ENCODE measurements around the gene CLEC11A. TPM values are rescaled to one million over a fixed set of nuclear protein-coding genes. Genes with fewer than 3 reads are reported as not detected.
"Not testable (repeated sequence)": the region's sequence is repeated elsewhere in the genome, so short reads cannot be mapped to it uniquely, and the experiment has no call there.

CLEC11A gene
- polyA plus RNA-seq, 3 donors = 28.1 to 40.3 (median 30.4) TPM

GRCh38 chr19:50749490-50749889, 26.3 kb downstream of the CLEC11A start:
- DNase-seq = no peak

- DNase-seq = no peak
These were observed 26.8 kb downstream of the CLEC11A start for GRCh38 chr19:50750010-50750409.

- no peak for DNase-seq
These were observed 30.7 kb downstream of the CLEC11A start for GRCh38 chr19:50753879-50754278.

- not testable (repeated sequence) for DNase-seq
These were observed 33.1 kb downstream of the CLEC11A start for GRCh38 chr19:50756244-50756643.

- DNase-seq = not testable (repeated sequence)
These were observed 34.5 kb downstream of the CLEC11A start for GRCh38 chr19:50757624-50758023.

GRCh38 chr19:50759076-50759475, 35.9 kb downstream of the CLEC11A start:
- not testable (repeated sequence) for DNase-seq

- DNase-seq = no peak
These were observed 36.7 kb downstream of the CLEC11A start for GRCh38 chr19:50759886-50760285.

GRCh38 chr19:50761501-50761900, 38.3 kb downstream of the CLEC11A start:
- not testable (repeated sequence) for DNase-seq

GRCh38 chr19:50763521-50763920, 40.4 kb downstream of the CLEC11A start:
- not testable (repeated sequence) for DNase-seq

GRCh38 chr19:50764409-50764808, 41.2 kb downstream of the CLEC11A start:
- no peak for DNase-seq

GRCh38 chr19:50766746-50767145, 43.6 kb downstream of the CLEC11A start:
- DNase-seq = not testable (repeated sequence)

- DNase-seq = not testable (repeated sequence)
These were observed 44.1 kb downstream of the CLEC11A start for GRCh38 chr19:50767263-50767662.

- DNase-seq = no peak
These were observed 45.1 kb downstream of the CLEC11A start for GRCh38 chr19:50768277-50768676.

- DNase-seq = not testable (repeated sequence)
These were observed 47.0 kb downstream of the CLEC11A start, which contains the start of gene GPR32 for GRCh38 chr19:50770164-50770563. GPR32 (plus strand) TSS chr19:50770464; CDS start chr19:50770601, 137 bp downstream.

GRCh38 chr19:50770888-50771287, 47.7 kb downstream of the CLEC11A start:
- no peak for DNase-seq

- DNase-seq = no peak
These were observed 49.3 kb downstream of the CLEC11A start for GRCh38 chr19:50772476-50772875.

- DNase-seq = not testable (repeated sequence)
These were observed 49.7 kb downstream of the CLEC11A start for GRCh38 chr19:50772912-50773311.

GRCh38 chr19:50773454-50773853, 50.3 kb downstream of the CLEC11A start:
- not testable (repeated sequence) for DNase-seq

Other genes with a start within 250 kb of the CLEC11A start
- gene EMC10, start 246.9 kb upstream of the CLEC11A start, polyA plus RNA-seq (ENCODE audit: insufficient read length in 3 of 3) = 100 to 1,000 TPM; 128 to 186 (median 173) TPM
- 10 to 100 TPM in 2 of 3 donors, 1 to 10 TPM in 1; 7.9 to 10.7 (median 10.0) TPM for gene GARIN5A, start 246.5 kb upstream of the CLEC11A start, polyA plus RNA-seq (ENCODE audit: insufficient read length in 3 of 3)
- gene JOSD2, start 212.2 kb upstream of the CLEC11A start, polyA plus RNA-seq (ENCODE audit: insufficient read length in 3 of 3) = 10 to 100 TPM; 12.9 to 15.1 (median 14.1) TPM
- 10 to 100 TPM; 11.5 to 15.1 (median 14.4) TPM for gene ASPDH, start 209.5 kb upstream of the CLEC11A start, polyA plus RNA-seq (ENCODE audit: insufficient read length in 3 of 3)
- 10 to 100 TPM; 19.6 to 27.6 (median 22.7) TPM for gene LRRC4B, start 154.9 kb upstream of the CLEC11A start, polyA plus RNA-seq (ENCODE audit: insufficient read length in 3 of 3)
- gene SYT3, start 83.5 kb upstream of the CLEC11A start, polyA plus RNA-seq (ENCODE audit: insufficient read length in 3 of 3) = 1 to 10 TPM in 1 of 3 donors, under 1 TPM in 2; 0.87 to 1.2 (median 0.90) TPM
- 1 to 10 TPM; 3.1 to 6.7 (median 4.4) TPM for gene C19orf81, start 73.9 kb upstream of the CLEC11A start, polyA plus RNA-seq (ENCODE audit: insufficient read length in 3 of 3)
- gene SHANK1, start 3.6 kb upstream of the CLEC11A start, polyA plus RNA-seq (ENCODE audit: insufficient read length in 3 of 3) = 1 to 10 TPM; 4.9 to 7.6 (median 6.5) TPM
- not detected for gene GPR32, start 47.1 kb downstream of the CLEC11A start, polyA plus RNA-seq (ENCODE audit: insufficient read length in 3 of 3)
- gene ACP4, start 67.1 kb downstream of the CLEC11A start, polyA plus RNA-seq (ENCODE audit: insufficient read length in 3 of 3) = under 1 TPM in 1 of 3 donors, not detected in 2; 0.09 TPM
- 1 to 10 TPM; 1.2 to 1.7 (median 1.3) TPM for gene KLK1, start 100.4 kb downstream of the CLEC11A start, polyA plus RNA-seq (ENCODE audit: insufficient read length in 3 of 3)
- not detected for gene KLK15, start 110.2 kb downstream of the CLEC11A start, polyA plus RNA-seq (ENCODE audit: insufficient read length in 3 of 3)
- gene KLK3, start 131.6 kb downstream of the CLEC11A start, polyA plus RNA-seq (ENCODE audit: insufficient read length in 3 of 3) = under 1 TPM; 0.47 to 0.58 (median 0.51) TPM
- gene KLK2, start 150.1 kb downstream of the CLEC11A start, polyA plus RNA-seq (ENCODE audit: insufficient read length in 3 of 3) = under 1 TPM in 2 of 3 donors, not detected in 1; 0.21 to 0.34 TPM
- gene KLK4, start 188.0 kb downstream of the CLEC11A start, polyA plus RNA-seq (ENCODE audit: insufficient read length in 3 of 3) = under 1 TPM in 1 of 3 donors, not detected in 2; 0.06 TPM
- 1 to 10 TPM; 1.6 to 1.9 (median 1.9) TPM for gene KLK5, start 229.7 kb downstream of the CLEC11A start, polyA plus RNA-seq (ENCODE audit: insufficient read length in 3 of 3)
- 10 to 100 TPM; 37.7 to 40.8 (median 37.7) TPM for gene KLK6, start 246.2 kb downstream of the CLEC11A start, polyA plus RNA-seq (ENCODE audit: insufficient read length in 3 of 3)